Stomach (tissue), 9 donors: Measurements from ENCODE around the gene SPAG16. TPM values are rescaled to one million over a fixed set of nuclear protein-coding genes. Genes with fewer than 3 reads are reported as not detected.
"Not testable (repeated sequence)": the region's sequence is repeated elsewhere in the genome, so short reads cannot be mapped to it uniquely, and the experiment has no call there.

ENCODE experiments used
- DNase-seq, 2 donors: peaks; one replicate each; pipeline versions ENCODE4 v3.0.0 to v3.0.0-alpha.2; 2013 to 2019
- H3K27ac ChIP-seq, 5 donors: fragments of 200-600 bp in 4 of 5; sonication (generic) in 4 of 5; one replicate each; pipeline ENCODE4 v1.5.1; 2013 to 2019; ENCODE audit warnings: mild to moderate bottlenecking in 1 of 5, moderate library complexity in 1 of 5
- H3K27me3 ChIP-seq, 3 donors: fragments of 200-600 bp; sonication (generic); one replicate each; pipeline ENCODE4 v1.5.1; 2017 to 2019; ENCODE audit warnings: mixed run types in 1 of 3
- H3K36me3 ChIP-seq, 4 donors: fragments of 200-600 bp; sonication (generic); 1 replicate in 3 of 4; 2 replicates in 1 of 4; pipeline ENCODE4 v1.5.1; 2016 to 2019
- H3K4me1 ChIP-seq, 4 donors: fragments of 200-600 bp; sonication (generic); one replicate each; pipeline ENCODE4 v1.5.1; 2016 to 2019
- H3K4me3 ChIP-seq, 4 donors: fragments of 200-600 bp; sonication (generic) in 3 of 4; one replicate each; pipeline ENCODE4 v1.5.1; 2016 to 2019; ENCODE audit warnings: mild to moderate bottlenecking in 1 of 4
- H3K9me3 ChIP-seq, 4 donors: fragments of 200-600 bp; sonication (generic); one replicate each; pipeline ENCODE4 v1.5.1; 2016 to 2019
- EP300 ChIP-seq: sonication (generic); formaldehyde crosslinking; IDR thresholded peaks from one replicate; pipeline ENCODE4 v1.6.1; 2017; ENCODE audit warnings: antibody characterized with exemption
- POLR2A ChIP-seq, 4 donors: fragments of 450-650 bp; IDR thresholded peaks; one replicate each; pipeline ENCODE4 v1.6.1; 2016; ENCODE audit warnings: antibody characterized with exemption in 4 of 4, control low read depth in 2 of 4, mild to moderate bottlenecking in 1 of 4, moderate library complexity in 1 of 4
- POLR2AphosphoS5 ChIP-seq, 3 donors: sonication (generic); formaldehyde crosslinking; IDR thresholded peaks; one replicate each; pipeline ENCODE4 v1.6.1; 2016; ENCODE audit warnings: antibody characterized with exemption in 3 of 3
- WGBS, 5 donors: extraction: QIAGEN DNeasy Blood & Tissue Kit in 3 of 5; methylation state at CpG; one replicate each; pipeline versions ENCODE4 v1.1.5 to v1.1.7; 2013 to 2018; 5-methylcytosine and 5-hydroxymethylcytosine counted together
- intact Hi-C: fragments of 100-400 bp; cut with DNase I; formaldehyde crosslinking; loops from one replicate; pipeline ENCODE4 v1.15.1; 2023; ENCODE audit warnings: low total_unique reads
- polyA plus RNA-seq, 3 donors: library from polyadenylated mRNA; stranded (reverse); fragments of 200-250 nt; gene quantifications; one replicate each; pipeline ENCODE4 v1.2.3, GENCODE V29; 2013
- total RNA-seq, 5 donors: library from RNA; depleted of rRNA; stranded (reverse); fragments of >200 nt; gene quantifications; one replicate each; pipeline versions ENCODE4 v1.1.0 to v1.2.3, GENCODE V29; 2014 to 2016
- TF ChIP-seq, protein P1 (sequence below), 7 experiments: fragments of 450-650 bp in 4 of 7; fragments of 200-600 bp in 3 of 7; sonication (generic) in 3 of 7; IDR thresholded peaks; one replicate each; pipeline ENCODE4 v1.5.1; 2016 to 2019; ENCODE audit warnings: antibody characterized with exemption in 7 of 7, control low read depth in 2 of 7, mild to moderate bottlenecking in 1 of 7
- donor health status: healthy with polysubstance abuse.
- donor health status: Bipolar disorder and iron deficiency.
- donor health status: healthy.

The SPAG16 gene
- total and polyA plus RNA-seq, 8 donors: 16.0 to 137 (median 34.4) TPM

DNA sequence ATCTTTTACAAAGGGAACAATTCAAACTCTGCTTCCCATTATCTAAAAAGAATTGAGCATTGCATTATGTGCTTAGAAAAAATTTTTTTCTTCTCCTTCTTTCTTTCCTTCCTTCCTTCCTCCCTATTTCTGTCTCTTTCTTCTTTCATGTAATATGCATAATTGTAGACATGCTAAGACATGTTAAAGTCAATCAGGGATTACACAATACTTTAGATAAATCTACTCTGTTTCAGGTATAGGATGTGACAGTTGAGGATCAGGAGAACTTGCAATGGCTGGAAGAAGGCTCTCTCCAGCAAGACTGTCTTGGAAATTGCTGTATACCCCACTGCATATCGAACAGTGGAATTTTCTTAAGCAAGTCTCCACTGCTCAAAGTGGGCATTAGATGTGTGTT lies 9.0 kb upstream of the SPAG16 start:
- Histone ChIP-seq H3K4me1 (no peaks in the 10 kb centered on the region), H3K4me3 (no peak overlapping the region), H3K27me3 (no peaks in the 10 kb centered on the region), H3K27ac (no peak overlapping the region), H3K9me3 (peaks cover 0 to 12% (median 11%) of the 10 kb centered on the region in 4 donors), H3K36me3 (no peaks in the 10 kb centered on the region)
- WGBS, 5 donors: 86 to 95% (median 92%) methylated on average over 1 of the region's 1 CpG
- DNase-seq: no peak
- TF ChIP-seq, protein P1, sequence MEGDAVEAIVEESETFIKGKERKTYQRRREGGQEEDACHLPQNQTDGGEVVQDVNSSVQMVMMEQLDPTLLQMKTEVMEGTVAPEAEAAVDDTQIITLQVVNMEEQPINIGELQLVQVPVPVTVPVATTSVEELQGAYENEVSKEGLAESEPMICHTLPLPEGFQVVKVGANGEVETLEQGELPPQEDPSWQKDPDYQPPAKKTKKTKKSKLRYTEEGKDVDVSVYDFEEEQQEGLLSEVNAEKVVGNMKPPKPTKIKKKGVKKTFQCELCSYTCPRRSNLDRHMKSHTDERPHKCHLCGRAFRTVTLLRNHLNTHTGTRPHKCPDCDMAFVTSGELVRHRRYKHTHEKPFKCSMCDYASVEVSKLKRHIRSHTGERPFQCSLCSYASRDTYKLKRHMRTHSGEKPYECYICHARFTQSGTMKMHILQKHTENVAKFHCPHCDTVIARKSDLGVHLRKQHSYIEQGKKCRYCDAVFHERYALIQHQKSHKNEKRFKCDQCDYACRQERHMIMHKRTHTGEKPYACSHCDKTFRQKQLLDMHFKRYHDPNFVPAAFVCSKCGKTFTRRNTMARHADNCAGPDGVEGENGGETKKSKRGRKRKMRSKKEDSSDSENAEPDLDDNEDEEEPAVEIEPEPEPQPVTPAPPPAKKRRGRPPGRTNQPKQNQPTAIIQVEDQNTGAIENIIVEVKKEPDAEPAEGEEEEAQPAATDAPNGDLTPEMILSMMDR (IDR thresholded peaks at IDR 0.05): no peak
- TF ChIP-seq POLR2AphosphoS5 (IDR thresholded peaks at IDR 0.05) (no peak), POLR2A (IDR thresholded peaks at IDR 0.05) (no peak), EP300 (no peak)
- intact Hi-C loops: no loop called here

DNA sequence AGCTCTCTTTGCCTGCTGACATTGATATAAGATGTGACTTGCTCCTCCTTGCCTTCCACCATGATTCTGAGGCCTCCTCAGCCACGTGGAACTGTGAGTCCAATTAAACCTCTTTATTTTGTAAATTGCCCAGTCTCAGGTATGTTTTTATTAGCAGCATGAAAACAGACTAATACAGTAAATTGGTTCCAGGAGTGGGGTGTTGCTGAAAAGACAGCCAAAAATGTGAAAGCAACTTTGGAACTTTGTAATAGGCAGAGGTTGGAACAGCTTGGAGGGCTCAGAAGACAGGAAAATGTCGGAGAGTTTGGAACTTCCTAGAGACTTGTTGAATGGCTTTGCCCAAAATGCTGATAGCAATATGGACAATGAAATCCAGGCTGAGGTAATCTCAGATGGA lies 7.1 kb upstream of the SPAG16 start:
- H3K27ac ChIP-seq, H3K4me3 ChIP-seq, intact Hi-C loops, H3K27me3 ChIP-seq, H3K4me1 ChIP-seq, H3K36me3 ChIP-seq, DNase-seq: not testable (repeated sequence)
- WGBS, 5 donors: 70 to 79% (median 79%) methylated on average over 2 of the region's 2 CpGs
- peaks cover 0 to 12% (median 11%) of the 10 kb centered on the region in 4 donors for H3K9me3 ChIP-seq

DNA sequence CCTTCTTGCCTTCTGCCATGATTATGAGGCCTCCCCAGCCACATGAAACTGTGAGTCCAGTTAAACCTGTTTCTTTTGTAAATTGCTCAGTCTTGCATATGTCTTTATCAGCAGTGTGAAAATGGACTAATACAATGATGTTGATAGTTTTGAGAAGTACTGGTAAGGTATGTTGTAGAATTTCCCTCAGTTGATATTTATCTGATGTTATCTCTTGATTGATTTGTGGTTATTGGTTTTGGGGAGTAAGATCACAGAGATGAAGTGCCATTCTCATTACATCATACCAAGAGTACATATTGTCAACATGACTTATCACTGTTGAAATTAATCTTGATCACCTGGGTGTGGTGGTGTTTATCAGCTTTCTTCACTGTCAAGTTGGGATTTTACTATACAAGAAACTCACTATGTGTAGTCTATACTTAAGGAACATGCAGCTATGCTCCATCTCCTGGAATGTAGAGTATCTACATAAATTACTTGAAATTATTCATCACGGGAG lies 5.1 kb upstream of the SPAG16 start:
- peaks cover 0 to 9% (median 4%) of the 10 kb centered on the region in 4 donors for H3K4me1 ChIP-seq

DNA sequence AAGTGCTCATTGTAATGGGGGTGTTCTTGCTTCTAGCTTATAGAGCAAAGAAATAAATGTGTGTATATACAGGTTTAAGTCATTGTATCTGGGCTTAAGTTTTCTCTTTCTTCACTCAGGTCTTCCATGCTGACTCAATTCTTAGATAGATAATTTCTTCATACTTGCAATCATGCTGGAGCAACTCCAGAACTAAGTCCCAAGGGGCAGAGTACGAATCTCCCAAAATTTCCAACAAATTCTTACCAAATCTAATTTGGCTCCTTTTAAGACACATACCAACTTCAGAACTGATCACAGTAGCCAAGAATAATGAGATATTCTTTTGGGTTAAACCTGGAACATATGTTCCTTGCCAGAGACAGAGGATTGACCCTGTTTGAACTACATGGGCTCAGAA lies 4.3 kb upstream of the SPAG16 start:
- intact Hi-C loops: no loop called here
- peaks cover 0 to 12% (median 11%) of the 10 kb centered on the region in 4 donors for H3K9me3 ChIP-seq
- H3K36me3 ChIP-seq: no peaks in the 10 kb centered on the region
- no peak for DNase-seq
- H3K27ac ChIP-seq: no peak overlapping the region
- no peaks in the 10 kb centered on the region for H3K27me3 ChIP-seq
- H3K4me3 ChIP-seq: no peak overlapping the region
- WGBS, 5 donors: 83 to 90% (median 86%) methylated on average over 1 of the region's 1 CpG
- TF ChIP-seq POLR2A (IDR thresholded peaks at IDR 0.05) (no peak), POLR2AphosphoS5 (IDR thresholded peaks at IDR 0.05) (no peak), EP300 (no peak)
- TF ChIP-seq, protein P1 (IDR thresholded peaks at IDR 0.05): no peak
- H3K4me1 ChIP-seq: peaks cover 0 to 13% (median 6%) of the 10 kb centered on the region in 4 donors

More for the DNA sequence above, 5.1 kb upstream of the SPAG16 start:
- Histone ChIP-seq H3K27ac (no peak overlapping the region), H3K27me3 (no peaks in the 10 kb centered on the region), H3K4me3 (no peak overlapping the region), H3K36me3 (no peaks in the 10 kb centered on the region), H3K9me3 (peaks cover 0 to 12% (median 11%) of the 10 kb centered on the region in 4 donors)
- intact Hi-C loops: no loop called here
- 45 to 92% (median 81%) methylated on average over 1 of the region's 1 CpG for WGBS, 5 donors
- DNase-seq: peak in 1 of 2 donors; percentile 16
- TF ChIP-seq, protein P1 (IDR thresholded peaks at IDR 0.05): no peak
- TF ChIP-seq POLR2AphosphoS5 (IDR thresholded peaks at IDR 0.05): no peak
- no peak for TF ChIP-seq EP300
- TF ChIP-seq POLR2A (IDR thresholded peaks at IDR 0.05): no peak

DNA sequence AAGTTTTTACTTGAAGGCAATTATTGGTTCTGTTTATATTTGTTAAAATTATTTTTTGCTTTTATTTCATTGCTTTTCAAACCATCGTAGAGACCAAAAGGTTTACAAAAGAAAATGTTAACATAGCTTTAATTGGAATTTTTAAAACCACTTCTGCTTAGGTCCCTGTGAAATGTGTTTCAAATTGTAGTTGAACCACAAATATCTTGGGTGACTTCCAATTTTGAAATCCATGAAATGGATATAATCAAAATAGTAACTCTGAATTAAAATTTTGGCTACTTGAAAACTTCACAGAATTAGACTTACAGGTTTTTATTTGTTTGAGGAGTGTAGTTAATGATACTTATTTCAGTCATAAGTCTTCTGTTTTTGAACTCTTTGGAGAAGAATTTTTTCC lies 3.1 kb upstream of the SPAG16 start:
- intact Hi-C loops: no loop called here
- no peak for TF ChIP-seq POLR2AphosphoS5 (IDR thresholded peaks at IDR 0.05)
- no peak for TF ChIP-seq EP300
- TF ChIP-seq, protein P1 (IDR thresholded peaks at IDR 0.05): no peak
- TF ChIP-seq POLR2A (IDR thresholded peaks at IDR 0.05): no peak
- H3K4me1 ChIP-seq: peaks cover 0 to 24% (median 11%) of the 10 kb centered on the region in 4 donors
- peaks cover 0 to 12% (median 11%) of the 10 kb centered on the region in 4 donors for H3K9me3 ChIP-seq
- H3K27me3 ChIP-seq: no peaks in the 10 kb centered on the region
- H3K36me3 ChIP-seq: no peaks in the 10 kb centered on the region
- no peak for DNase-seq
- no peak overlapping the region for H3K27ac ChIP-seq
- no peak overlapping the region for H3K4me3 ChIP-seq
- 47 to 75% (median 65%) methylated on average over 1 of the region's 1 CpG for WGBS, 5 donors
